ENCODE data around the gene GIMAP5.
A peak's percentile ranks its signal among the peaks of the same experiment; 100 is the strongest.
"Not testable (repeated sequence)": the region's sequence is repeated elsewhere in the genome, so short reads cannot be mapped to it uniquely, and the experiment has no call there.

GIMAP5 gene

DNA sequence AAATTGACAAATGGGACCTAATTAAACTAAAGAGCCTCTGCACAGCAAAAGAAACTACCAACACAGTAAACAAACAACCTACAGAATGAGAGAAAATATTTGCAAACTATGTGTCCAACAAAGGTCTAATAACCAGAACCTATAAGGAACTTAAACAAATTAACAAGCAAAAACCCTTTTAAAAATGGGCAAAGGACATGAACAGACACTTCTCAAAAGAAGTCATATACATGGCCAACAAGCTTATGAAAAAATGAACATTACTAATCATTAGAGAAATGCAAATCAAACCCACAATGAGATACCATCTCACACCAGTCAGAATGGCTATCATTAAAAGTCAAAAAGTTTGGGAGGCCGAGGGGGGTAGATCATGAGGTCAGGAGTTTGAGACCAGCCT is 36.9 kb downstream of the GIMAP5 start:
- DNase-seq, ATAC-seq: not testable (repeated sequence)

DNA sequence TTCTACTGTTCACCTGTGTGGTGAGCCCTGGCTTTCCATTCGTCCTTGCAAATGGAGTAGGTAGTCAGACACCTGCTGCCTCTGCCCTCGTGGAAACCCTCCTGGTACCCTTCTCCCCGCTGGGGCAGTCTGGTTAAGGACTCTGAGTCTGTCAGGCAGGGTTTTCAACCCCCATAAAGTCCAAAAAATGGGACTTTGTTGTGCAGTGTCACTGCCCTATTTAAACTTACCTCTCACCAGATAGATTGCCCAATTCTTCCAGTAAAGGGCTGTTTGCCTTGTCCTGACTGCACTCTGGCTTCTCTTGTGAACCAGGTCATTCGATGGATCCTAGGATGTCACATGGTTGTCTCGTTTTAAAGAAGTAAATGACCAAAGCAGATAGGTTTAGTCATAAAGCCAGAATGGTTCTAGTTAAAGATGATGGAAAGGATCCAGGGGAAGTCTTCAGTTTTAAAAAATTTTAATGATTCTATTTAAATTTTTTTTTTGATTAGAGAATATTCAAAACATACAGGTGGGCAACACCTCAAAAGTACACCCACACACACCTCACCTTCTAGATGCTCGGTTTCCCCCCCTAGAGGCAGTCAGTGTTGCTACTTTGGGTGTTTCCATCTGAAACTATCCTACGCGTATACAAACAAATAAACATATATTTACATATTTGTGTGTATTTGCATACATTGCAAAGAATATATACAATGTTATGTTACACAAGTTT is 41.0 kb downstream of the GIMAP5 start:
- ATAC-seq (no peak), DNase-seq (no peak)

DNA sequence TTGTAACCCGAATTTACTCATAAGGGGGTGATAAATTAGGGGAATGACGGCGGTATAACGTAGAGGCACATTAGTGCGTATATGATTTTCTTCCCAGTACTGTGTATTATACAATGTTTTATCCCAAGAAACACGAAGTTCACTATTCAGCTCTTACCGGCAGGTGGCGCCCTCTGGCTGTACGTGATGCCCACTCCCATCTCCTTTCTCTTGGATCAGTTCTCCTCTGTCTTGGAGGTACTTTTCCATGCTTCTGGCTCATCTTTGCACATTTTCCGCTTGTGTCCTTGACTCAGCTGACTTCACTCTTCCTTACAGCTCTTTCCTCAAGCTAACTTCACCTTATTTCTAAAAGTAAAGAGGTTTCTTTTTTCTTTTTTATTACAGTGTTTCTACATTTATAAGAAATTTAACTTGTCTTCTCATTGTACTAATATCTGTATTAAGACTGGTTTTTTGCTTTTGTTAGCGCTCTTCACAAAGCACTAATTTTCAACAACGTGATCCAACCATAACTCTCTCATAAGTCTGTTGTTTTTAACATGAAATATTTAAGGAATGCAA is 41.6 kb downstream of the GIMAP5 start:
- ATAC-seq (peak; percentile 52), DNase-seq (peak; percentile 86)

DNA sequence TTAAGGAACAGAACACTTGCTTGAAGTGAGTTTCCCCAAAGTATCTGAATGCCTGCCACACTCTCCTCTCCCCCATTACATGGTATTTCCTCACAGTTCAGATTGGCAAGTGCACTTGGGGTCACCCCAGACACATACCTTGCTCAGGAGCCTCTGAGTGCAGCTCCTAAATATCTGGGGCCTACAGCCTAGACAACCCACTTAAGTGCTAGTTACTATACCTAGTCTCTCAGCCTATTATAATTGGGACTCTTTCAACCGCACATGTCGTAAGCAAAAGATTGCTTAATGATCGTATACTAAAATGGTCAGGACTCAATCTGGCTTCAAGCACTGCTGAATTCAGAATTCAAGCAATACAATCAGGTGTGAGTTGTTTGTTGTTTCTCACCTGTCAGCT is 43.1 kb downstream of the GIMAP5 start:
- ATAC-seq (no peak), DNase-seq (no peak)

DNA sequence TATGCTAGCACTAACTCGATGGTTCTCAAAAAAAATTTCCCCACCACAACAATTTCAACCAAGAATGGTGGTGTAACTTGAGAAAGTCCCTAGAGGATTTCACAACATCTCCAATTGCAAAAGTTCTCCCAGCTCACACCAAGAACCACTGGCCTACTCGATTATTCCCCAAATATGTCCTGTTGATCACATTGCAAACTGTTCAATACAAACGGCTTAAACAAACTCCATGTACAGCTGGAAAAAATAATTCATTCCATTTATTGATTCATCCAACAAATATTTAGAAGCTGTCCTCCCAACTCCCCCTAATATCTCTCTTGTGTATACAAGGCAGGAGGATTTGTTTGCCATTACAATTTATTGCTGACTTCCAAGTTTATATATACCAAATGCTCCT is 43.9 kb downstream of the GIMAP5 start:
- ATAC-seq, result no peak
- no peak for DNase-seq

DNA sequence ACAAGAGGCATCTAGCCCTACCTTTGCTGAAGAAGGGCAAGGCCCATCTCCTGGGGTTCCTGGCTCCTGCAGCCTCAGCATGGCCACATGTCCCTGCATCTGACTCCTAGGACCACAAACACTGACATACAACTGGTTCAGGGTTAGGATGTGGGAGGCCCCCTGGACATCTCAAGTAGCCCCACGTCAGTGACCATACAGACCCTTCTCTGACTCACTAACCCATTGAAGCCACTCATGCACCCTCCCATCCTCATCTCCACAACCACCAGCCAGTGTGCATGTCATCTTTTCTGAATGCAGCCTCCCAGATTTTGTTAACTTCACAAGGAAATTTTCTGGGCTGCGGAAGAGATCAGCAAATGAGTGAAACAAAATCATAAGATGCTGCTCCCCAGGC is 44.7 kb downstream of the GIMAP5 start:
- DNase-seq, result no peak
- no peak for ATAC-seq

DNA sequence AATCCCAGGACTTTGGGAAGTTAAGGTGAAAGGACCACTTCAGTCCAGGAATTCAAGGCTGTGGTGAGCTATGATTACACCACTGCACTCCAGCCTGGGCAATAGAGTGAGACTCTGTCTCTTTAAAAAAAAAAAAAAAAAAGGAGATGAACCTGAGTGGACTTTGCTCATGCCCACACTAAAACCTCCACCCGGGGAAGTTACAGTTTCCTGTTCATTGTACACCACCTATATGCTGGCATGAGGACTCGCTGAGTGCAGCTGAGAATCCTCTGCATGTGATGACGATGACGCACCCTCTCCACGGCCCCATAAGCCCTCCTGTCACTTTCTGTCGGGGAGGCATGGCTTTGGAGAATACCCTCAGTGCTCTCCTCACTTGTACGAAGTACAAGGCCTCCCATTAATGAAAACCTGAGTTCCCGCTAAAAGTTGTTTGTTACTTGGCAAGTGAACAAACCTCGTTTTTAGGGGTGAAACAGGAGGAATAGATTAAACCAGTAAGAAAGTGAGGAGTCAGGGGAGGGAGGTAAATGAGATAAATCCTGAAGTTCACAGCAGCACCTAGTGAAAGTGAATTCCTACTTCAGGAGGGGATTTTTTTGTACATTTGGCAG is 47.0 kb downstream of the GIMAP5 start:
- ATAC-seq, result no peak
- DNase-seq, result no peak

DNA sequence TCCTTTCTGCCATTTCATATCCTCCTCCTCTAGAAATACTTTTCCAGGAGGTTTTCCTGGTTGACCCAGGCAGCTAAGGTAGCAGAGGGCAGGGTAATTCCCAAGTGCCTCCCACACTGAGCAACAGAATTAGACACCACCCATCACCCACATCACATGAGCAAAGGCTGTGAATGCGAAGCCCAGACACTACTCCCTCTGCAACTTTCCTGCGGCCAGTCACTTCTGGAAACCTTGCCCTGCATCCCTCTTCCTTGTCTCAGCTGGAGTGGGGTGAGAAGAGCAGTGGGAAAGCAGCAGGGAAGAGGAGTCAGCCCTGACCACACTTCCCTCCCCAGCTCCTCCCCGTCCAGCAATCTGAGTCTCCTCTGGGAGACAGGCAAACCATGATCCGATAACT is 47.7 kb downstream of the GIMAP5 start:
- ATAC-seq, result no peak
- DNase-seq, result no peak

DNA sequence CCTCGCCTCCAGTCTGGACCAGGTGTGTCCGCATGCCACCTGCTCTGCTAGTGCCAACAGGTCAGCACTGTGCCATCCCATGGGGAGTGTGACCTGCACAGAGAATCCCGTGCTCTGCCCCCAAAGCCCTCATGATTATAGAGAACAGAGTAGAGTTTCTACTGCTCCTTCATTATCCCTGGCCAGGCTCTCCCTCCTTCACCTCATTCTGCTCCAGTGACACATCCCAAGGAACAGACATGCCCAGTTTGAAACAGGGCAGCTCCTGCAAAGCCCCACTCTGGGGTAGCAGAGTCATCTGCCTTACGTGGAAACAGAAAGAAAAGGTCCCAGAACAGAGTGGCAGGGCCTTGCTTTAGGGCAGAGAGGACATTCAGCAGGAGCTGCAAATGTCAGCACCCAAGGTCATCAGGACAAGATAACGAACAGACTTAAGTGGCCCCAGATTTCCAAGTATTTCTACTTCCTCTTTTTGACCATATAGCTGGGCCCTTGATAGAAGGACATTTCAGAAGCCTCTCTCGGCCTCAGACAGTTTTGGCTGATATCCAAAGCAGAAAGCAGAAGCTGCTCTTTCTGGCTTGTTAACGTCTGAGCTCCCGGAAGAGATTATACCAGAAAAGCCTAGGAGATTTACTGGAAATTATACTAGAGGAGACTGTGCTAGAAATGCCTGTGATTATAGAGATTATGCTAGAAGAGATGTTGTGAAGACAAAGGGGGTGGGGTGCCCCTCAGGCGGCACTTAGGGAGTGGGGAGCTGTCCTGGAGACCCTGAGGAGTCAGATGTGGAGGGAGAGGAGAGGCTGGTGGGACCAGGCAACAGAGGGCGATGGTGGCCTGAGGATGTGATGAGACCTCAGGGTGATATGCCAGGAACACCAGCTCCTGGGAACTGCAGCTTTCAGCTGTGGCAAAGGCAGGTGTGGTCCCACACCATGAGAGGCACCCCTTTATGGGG is 50.4 kb downstream of the GIMAP5 start:
- no peak for ATAC-seq
- no peak for DNase-seq

DNA sequence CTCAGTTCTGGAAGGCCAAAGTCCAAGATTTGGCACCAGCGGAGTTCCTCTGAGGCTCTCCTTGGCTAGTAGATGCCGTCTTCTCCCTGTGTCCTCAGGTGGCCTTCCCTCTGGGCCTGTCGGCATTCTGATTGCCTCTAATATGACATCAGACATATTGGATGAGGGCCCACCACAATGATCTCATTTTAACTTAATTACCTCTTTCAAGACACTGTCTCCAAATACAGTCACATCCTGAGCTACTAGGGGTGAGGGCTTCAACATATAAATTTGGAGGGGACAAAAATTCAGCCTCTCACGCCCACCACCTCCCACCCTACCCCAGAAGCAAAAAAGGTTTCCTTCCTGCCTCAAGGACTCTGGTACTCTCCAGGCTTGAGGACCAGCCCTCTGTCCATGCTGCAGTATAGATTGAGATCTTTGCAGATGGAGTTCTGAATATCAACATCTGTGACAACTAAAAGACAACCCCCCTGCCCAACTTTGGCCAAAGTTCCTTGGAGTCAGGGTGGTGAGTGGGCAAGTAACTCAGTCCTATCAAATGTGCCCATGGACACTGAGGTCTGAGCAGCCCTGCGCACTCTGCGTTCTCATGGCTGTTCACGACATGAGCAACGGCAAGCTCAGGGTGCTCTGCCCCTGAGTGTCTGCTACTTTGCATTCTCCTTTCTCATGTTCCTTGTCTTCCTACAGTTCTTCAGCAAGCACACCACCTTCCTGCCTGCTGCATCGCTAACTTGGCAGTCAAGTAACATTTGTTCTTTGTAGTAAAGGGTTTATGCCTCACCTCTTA is 51.5 kb downstream of the GIMAP5 start:
- DNase-seq (no peak), ATAC-seq (no peak)

DNA sequence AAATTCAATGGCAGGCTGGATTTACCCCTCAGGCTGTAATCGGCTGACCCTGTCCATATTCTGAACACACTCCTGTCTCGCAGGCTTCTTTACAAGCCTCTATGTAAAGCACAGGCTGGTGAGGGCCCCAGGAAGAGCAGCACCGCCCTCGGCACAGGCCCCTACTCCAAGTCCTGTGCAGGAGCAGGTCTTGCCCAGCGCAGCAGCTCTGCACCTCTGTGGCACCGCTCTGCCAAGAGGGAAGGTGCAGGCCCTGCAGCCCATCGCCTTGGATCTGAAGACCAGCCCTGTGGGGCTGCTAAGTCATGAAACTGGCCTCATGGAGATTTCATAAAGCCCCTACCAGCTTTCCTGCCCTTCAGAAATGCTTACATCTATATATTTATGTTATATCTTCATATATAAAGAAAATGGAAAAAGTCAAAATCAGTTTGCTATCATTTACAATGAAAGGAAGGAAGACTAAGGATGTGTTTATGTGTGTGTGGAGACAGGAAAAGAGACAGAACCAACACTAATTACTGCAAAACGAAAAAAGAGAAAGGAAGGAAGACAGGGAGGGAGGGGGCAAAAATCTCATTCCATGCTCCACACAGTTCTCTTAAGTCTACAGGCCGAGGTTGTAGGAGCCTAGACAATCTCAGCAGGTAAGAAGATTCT is 53.3 kb downstream of the GIMAP5 start:
- no peak for ATAC-seq
- DNase-seq, result no peak

DNA sequence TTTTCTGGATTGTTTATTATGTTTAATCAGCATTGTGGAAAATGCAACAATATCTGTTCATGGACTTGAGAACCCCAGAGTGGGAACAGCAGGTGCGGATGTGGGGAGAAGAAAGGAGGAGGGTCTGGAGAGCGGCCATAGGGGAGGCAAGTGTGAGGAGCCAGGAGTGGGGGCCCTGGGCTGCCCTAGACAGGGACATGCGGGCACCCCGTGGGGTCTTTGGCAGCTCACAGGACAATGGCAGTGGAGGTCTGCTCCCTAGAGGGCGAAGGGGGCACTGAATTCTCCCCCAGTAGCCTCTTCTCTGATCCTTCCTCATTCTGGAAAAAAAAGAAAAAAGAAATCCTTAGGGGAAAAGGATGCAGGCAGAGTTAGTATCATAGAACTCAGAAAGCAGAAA is 54.1 kb downstream of the GIMAP5 start:
- ATAC-seq (no peak), DNase-seq (no peak)

DNA sequence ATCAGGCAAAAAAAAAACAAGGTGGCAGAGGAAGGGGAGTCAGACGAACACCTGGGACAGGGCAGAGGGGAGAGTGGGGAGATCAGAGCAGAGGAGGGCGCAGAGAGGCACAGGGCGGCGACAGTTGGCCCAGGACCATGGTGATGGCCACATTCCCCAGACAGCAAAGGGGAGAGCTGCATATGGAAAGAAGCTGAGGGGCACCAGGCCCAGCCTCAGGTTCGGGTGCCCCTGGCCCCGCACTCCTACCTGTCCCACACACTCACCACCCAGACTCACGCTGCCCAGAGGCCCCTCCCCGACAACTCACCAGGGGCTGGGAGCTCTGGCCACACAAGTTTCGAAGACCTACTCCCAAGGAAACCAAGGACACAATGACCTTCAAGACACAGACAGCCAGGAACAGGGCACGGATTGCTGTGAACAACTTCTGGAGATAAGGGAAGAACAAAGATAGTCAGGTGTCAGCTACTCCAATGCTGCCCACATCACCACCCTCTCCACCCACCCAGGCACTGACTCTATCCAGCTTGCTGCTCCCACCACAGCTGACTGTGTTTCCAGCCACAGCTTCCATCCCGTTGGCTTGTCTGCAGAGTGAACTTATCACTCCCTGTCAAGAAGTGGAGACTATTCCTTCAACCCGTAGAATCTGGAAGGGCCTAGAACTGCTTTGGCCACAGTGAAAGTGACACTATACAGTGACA is 54.7 kb downstream of the GIMAP5 start:
- DNase-seq, result no peak
- ATAC-seq, result no peak
